ENCODE results near the gene ITPKB.

Gene ITPKB

DNA sequence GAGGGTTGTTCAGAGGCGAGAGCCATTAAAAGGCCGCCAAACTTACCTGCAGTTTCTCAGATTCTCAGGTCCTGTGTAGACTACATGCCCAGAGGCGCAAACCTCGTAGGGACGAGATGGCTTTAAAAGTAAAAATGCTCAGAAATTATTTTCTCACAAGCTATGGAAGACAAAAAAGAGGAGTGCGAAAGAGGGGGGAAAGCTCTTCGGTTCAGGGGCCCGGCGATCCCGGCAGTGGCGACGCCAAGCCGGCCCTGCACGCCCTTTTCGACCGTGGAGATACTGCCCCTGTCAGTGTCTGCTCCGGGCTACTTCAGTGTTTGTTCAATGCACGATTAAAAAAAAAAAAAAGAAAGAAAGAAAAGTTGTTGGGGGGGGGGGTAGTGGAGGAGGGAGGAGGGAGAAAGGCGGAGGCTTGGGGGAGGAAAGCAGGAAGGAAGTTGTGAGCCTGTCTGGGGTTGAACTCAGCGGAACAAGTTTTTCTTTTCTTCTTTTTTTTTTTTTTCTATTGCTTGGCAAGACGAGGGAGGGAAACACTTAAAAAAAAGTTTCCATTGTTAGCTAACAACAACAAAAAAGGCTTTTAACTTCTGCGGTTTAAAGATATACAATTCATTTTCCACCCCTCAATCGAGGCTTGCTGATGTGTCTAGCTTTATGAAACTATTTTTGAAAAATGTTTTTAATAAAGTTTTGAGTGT, at the start of gene ITPKB:
Gene ITPKB, minus strand, starts transcription at position 288 of the 701 bp plus-strand sequence. CDS start 1,824 bp downstream, outside the sequence.
- TF ChIP-seq, protein P1, sequence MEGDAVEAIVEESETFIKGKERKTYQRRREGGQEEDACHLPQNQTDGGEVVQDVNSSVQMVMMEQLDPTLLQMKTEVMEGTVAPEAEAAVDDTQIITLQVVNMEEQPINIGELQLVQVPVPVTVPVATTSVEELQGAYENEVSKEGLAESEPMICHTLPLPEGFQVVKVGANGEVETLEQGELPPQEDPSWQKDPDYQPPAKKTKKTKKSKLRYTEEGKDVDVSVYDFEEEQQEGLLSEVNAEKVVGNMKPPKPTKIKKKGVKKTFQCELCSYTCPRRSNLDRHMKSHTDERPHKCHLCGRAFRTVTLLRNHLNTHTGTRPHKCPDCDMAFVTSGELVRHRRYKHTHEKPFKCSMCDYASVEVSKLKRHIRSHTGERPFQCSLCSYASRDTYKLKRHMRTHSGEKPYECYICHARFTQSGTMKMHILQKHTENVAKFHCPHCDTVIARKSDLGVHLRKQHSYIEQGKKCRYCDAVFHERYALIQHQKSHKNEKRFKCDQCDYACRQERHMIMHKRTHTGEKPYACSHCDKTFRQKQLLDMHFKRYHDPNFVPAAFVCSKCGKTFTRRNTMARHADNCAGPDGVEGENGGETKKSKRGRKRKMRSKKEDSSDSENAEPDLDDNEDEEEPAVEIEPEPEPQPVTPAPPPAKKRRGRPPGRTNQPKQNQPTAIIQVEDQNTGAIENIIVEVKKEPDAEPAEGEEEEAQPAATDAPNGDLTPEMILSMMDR (IDR thresholded peaks at IDR 0.05; ENCODE audit: borderline replicate concordance, insufficient read depth, low read depth, low read length) = no peak
- peak within 1 kb of the TSS; percentile 95 for H3K4me3 ChIP-seq (ENCODE audit: low read depth, low read length)

DNA sequence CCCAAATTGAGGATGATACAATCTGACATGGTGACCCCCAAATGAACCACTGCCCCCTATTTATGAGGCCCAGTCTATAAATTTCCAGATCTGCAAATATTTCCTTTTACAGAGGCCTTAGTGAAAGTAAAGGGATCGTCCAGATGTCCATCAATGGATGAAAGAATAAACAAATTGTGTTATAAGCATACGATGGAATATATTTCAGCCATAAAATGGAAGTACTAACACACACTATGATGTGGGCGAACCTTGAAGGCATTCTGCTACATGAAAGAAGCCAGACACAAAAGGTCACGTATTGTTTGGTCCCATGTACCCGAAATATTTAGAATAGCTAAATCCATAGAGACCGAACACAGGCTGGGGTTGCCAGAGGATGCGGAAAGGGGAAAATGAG, 48.6 kb upstream of the ITPKB start:
- no peak overlapping the region for H3K4me3 ChIP-seq (ENCODE audit: low read depth, low read length)
- TF ChIP-seq, protein P1 (IDR thresholded peaks at IDR 0.05; ENCODE audit: borderline replicate concordance, insufficient read depth, low read depth, low read length) = no peak

DNA sequence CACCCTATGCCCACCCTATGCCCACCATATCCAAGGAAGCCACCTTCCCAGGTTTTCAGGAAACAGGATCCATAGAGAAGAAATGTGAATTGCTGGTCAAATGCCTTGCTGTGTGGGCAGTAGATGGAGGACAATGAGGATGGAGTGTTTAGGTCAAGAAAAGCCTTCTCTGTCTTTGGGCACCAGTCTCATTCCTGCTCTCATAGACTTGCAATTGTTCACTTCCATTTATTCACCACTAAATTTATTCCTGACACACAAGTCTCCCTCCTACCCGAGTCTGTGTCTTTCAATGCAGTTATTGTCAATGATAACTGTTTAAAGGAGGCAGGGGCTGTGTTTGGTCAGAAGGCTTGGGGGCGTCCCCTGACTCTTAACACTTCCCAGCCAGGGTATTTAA, 48.0 kb upstream of the ITPKB start:
- TF ChIP-seq, protein P1 (IDR thresholded peaks at IDR 0.05; ENCODE audit: borderline replicate concordance, insufficient read depth, low read depth, low read length) = no peak
- no peak overlapping the region for H3K4me3 ChIP-seq (ENCODE audit: low read depth, low read length)

DNA sequence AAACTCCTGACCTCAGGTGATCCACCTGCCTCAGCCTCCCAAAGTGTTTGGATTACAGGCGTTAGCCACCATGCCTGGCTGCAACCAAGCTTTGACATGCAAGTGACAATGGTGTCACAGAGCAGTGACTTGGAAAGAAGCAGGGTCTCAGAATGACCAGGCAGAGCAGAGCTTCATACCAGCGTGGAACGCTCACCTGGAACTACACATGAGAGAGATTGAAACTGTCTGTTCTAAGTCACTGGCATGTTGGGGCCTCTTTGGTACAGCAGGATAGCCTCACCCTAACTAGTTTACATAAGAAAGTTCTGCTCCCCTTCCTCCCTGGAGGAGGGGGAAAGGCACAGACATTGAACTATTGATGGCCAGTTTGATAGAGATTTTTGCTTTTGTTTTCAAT, 47.5 kb upstream of the ITPKB start:
- TF ChIP-seq, protein P1 (IDR thresholded peaks at IDR 0.05; ENCODE audit: borderline replicate concordance, insufficient read depth, low read depth, low read length) = no peak
- H3K4me3 ChIP-seq (ENCODE audit: low read depth, low read length) = no peak overlapping the region

DNA sequence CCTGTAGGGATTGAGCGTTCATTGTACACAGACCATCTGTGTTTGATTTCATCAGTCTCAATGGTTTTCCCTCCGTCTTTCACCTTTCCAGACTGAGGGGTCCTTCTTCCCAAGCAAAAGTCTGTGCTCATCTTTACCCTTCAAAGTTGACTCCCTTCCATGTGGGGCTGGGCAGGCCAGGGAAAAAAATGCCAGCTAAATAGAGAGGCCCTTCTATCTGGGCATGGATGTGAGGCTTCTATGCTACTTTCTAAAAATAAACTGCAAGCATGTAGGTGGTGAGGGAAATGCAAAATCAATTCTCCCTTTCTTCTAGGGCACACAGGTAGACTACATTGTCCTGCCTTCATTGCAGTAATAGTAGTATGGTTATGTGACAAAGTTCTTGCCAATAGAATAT, 46.7 kb upstream of the ITPKB start:
- H3K4me3 ChIP-seq (ENCODE audit: low read depth, low read length) = no peak overlapping the region
- TF ChIP-seq, protein P1 (IDR thresholded peaks at IDR 0.05; ENCODE audit: borderline replicate concordance, insufficient read depth, low read depth, low read length) = no peak

DNA sequence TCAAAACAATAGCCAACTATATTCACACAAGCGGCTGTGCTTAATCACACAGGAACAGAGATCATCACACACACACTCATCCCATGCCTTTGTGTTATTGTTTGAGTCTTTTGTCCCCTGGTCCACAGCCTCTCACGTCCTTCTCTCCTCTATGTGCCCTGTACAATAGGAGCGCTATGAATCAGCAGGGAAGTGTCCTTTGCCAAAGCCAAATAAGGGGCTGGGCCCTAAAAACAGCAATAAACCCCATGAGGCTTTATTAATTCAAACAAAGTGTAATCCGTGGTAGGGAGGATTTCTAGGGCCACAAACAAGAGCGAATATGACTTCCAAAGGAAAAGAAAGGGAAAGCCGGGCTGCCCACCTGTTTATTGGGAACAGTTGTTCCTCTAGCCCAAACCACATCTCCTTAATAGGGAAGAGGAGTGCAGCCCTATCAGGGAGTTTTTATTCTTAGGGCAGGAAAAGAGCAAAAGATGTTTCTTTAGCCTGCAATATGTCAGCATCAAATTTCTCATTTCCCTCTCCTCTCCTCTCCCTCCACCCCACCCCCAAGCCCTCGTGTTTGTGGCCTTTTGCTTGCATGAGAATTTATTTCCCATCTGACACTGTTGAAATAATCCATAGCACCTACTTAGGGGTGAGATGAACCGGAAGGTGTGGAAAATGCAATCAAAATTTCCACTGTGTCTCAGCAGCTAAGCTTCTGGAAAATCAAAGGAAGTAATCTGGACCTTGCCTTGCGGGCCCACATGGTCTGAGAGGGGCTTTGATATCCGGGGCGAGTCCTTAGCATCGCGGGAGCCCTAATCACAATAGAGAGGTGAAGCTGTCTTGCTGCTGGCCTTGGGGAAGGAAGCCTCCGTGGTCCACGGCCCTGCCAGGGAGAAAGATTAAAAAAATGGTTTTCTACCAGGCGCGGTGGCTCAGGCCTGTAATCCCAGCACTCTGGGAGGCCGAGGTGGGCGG, 45.3 kb upstream of the ITPKB start:
- no peak overlapping the region for H3K4me3 ChIP-seq (ENCODE audit: low read depth, low read length)
- TF ChIP-seq, protein P1 (IDR thresholded peaks at IDR 0.05; ENCODE audit: borderline replicate concordance, insufficient read depth, low read depth, low read length) = no peak
